Measurements from ENCODE around the gene TRAF3IP1.

DNA sequence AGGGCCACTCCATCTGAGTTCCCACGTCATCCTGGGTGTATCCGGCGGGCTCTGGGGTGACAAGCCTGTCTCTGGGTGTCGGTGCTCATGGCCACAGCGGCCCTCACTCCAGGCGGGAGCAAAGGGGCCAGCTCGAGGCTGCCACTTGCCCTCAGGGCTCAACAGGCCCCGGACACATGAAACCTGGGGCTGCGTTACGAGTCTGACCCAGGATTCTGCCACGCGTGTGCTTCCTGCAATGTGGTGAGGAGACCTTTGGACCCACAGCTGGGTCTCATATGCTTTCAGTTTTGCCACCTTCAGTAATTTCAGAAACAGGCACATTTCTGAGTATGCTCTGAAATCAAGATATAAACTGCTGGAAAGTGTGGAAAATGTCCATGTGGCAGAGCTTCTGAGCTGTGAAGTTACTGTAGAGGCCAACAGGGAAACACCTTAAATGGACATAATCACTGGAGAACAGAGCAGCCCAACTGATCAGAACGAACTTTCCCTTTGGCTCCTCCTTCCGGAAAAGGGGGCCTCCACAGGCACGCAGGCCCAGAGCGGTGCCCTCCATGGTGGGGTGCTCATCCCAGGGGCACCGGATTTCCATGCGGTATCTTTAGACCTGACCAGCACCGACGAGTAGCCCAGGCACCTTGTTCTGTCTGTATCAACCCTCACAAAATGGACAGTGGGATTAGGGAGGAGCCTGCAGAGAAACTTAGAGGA is 46.0 kb upstream of the TRAF3IP1 start:
- TF ChIP-seq, protein P1, sequence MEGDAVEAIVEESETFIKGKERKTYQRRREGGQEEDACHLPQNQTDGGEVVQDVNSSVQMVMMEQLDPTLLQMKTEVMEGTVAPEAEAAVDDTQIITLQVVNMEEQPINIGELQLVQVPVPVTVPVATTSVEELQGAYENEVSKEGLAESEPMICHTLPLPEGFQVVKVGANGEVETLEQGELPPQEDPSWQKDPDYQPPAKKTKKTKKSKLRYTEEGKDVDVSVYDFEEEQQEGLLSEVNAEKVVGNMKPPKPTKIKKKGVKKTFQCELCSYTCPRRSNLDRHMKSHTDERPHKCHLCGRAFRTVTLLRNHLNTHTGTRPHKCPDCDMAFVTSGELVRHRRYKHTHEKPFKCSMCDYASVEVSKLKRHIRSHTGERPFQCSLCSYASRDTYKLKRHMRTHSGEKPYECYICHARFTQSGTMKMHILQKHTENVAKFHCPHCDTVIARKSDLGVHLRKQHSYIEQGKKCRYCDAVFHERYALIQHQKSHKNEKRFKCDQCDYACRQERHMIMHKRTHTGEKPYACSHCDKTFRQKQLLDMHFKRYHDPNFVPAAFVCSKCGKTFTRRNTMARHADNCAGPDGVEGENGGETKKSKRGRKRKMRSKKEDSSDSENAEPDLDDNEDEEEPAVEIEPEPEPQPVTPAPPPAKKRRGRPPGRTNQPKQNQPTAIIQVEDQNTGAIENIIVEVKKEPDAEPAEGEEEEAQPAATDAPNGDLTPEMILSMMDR (IDR thresholded peaks at IDR 0.05): no peak
- no peak for TF ChIP-seq EP300 (IDR thresholded peaks at IDR 0.05)
